Endothelial cell of umbilical vein (primary cell): ENCODE results near the gene PRMT9. TPM values are rescaled to one million over a fixed set of nuclear protein-coding genes. Genes with fewer than 3 reads are reported as not detected.

Source experiments
- BruUV-seq: library from RNA; stranded (reverse); fragments of 400-500 nt; replicated peaks from 2 replicates; lab custom pipeline; 2021; lab: Mats Ljungman, UMichigan
- CTCF ChIA-PET: fragments of 300-600, 350-600 bp; sonication (Branson Sonifier 250); formaldehyde crosslinking; loops from one replicate; lab custom pipeline; 2021; ENCODE audit warnings: antibody characterized with exemption, inconsistent platforms; lab: Charles Lee
- POLR2A ChIA-PET: fragments of 300-600, 350-600 bp; sonication (Branson Sonifier 250); formaldehyde crosslinking; loops from one replicate; lab custom pipeline; 2021; ENCODE audit warnings: antibody characterized with exemption, inconsistent platforms; lab: Charles Lee
- DNase-seq: peaks from one replicate; pipeline ENCODE4 v3.0.0-alpha.2; 2011; ENCODE audit warnings: low read depth, low spot score
- FAIRE-seq: peaks from 2 replicates; lab custom pipeline; 2011; peaks lifted over from hg19 to GRCh38; lab: Jason Lieb, UNC
- H2AFZ ChIP-seq: 2 replicates; pipeline ENCODE4 v1.6.0; 2012; ENCODE audit warnings: low read depth, low read length, control low read depth, inconsistent platforms
- H3K27ac ChIP-seq: 2 replicates; pipeline ENCODE4 v1.5.1; 2011; ENCODE audit warnings: low read depth, mild to moderate bottlenecking, control low read depth, low read length, moderate library complexity; ENCODE audit not compliant: insufficient read depth
- H3K27me3 ChIP-seq, 2 experiments: 2 replicates each; pipeline versions ENCODE4 v1.6.0 to v1.6.1; 2011; ENCODE audit warnings: low read length in 2 of 2, mixed read lengths in 1 of 2; ENCODE audit not compliant: control insufficient read depth in 2 of 2, insufficient read depth in 2 of 2
- H3K36me3 ChIP-seq, 2 experiments: 2 replicates in 1 of 2; 3 replicates in 1 of 2; pipeline ENCODE4 v1.5.1; 2011; ENCODE audit warnings: low read length in 2 of 2, mild to moderate bottlenecking in 1 of 2, moderate library complexity in 1 of 2; ENCODE audit not compliant: control insufficient read depth in 2 of 2, insufficient read depth in 2 of 2; ENCODE audit errors: extremely low read depth in 1 of 2
- H3K4me1 ChIP-seq: 3 replicates; pipeline ENCODE4 v1.5.1; 2011; ENCODE audit warnings: mild to moderate bottlenecking, low read length; ENCODE audit not compliant: control insufficient read depth, insufficient read depth; ENCODE audit errors: extremely low read depth
- H3K4me2 ChIP-seq: 2 replicates; pipeline ENCODE4 v1.6.1; 2011; ENCODE audit warnings: low read length, control low read depth, mixed read lengths; ENCODE audit not compliant: insufficient read depth
- H3K4me3 ChIP-seq, 3 experiments: fragments of 200-600 bp in 1 of 3; sonication (generic), shearing (Covaris generic) in 1 of 3; replicated peaks in 1 of 3; 2 replicates each; pipeline ENCODE4 v1.5.1; 2011 to 2016; ENCODE audit warnings: control low read depth in 3 of 3, low read length in 3 of 3, mild to moderate bottlenecking in 2 of 3, inconsistent platforms in 1 of 3, low read depth in 1 of 3, moderate library complexity in 1 of 3; ENCODE audit not compliant: insufficient read depth in 1 of 3
- H3K79me2 ChIP-seq: 2 replicates; pipeline ENCODE4 v1.6.0; 2012; ENCODE audit warnings: low read length, inconsistent platforms; ENCODE audit not compliant: control insufficient read depth, insufficient read depth
- H3K9ac ChIP-seq: replicated peaks from 2 replicates; pipeline ENCODE3; 2011; ENCODE audit warnings: low read length, control low read depth; ENCODE audit not compliant: insufficient read depth; ENCODE audit errors: extremely low read depth
- H3K9me1 ChIP-seq: replicated peaks from 3 replicates; pipeline ENCODE4 v1.6.0; 2011; ENCODE audit warnings: mild to moderate bottlenecking, low read length; ENCODE audit not compliant: control insufficient read depth, insufficient read depth; ENCODE audit errors: extremely low read depth
- H3K9me3 ChIP-seq: replicated peaks from 2 replicates; pipeline ENCODE4 v1.5.1; 2012; ENCODE audit warnings: low read length, inconsistent platforms; ENCODE audit not compliant: control insufficient read depth, insufficient read depth
- H4K20me1 ChIP-seq: replicated peaks from 2 replicates; pipeline ENCODE3; 2011; ENCODE audit warnings: mild to moderate bottlenecking, low read length; ENCODE audit not compliant: control insufficient read depth, insufficient read depth; ENCODE audit errors: extremely low read depth
- CTCF ChIP-seq, 2 donors: IDR thresholded peaks; 1 replicate in 1 of 2; 2 replicates in 1 of 2; pipeline ENCODE4 v1.5.1; 2011; ENCODE audit warnings: low read length in 2 of 2, mild to moderate bottlenecking in 2 of 2, moderate library complexity in 2 of 2, control low read depth in 1 of 2, inconsistent platforms in 1 of 2, low read depth in 1 of 2; ENCODE audit not compliant: insufficient read depth in 1 of 2; ENCODE audit errors: extremely low read depth in 1 of 2
- EZH2 ChIP-seq: IDR thresholded peaks from 2 replicates; pipeline ENCODE4 v1.6.1; 2012; ENCODE audit warnings: borderline replicate concordance, low read depth, mild to moderate bottlenecking, moderate library complexity, low read length, inconsistent platforms; ENCODE audit not compliant: severe bottlenecking
- FOS ChIP-seq: IDR thresholded peaks from 2 replicates; pipeline ENCODE4 v1.6.1; 2011; ENCODE audit warnings: mild to moderate bottlenecking, low read length, moderate library complexity, borderline replicate concordance; ENCODE audit not compliant: insufficient read depth
- GATA2 ChIP-seq: IDR thresholded peaks from 2 replicates; pipeline ENCODE4 v1.7.0; 2011; ENCODE audit warnings: low read depth, mild to moderate bottlenecking, moderate library complexity, mixed read lengths, low read length; ENCODE audit not compliant: insufficient read length, insufficient read depth
- JUN ChIP-seq: IDR thresholded peaks from 2 replicates; pipeline ENCODE4 v1.6.1; 2011; ENCODE audit warnings: borderline replicate concordance, low read depth; ENCODE audit not compliant: insufficient read length, insufficient read depth
- MAX ChIP-seq: IDR thresholded peaks from 2 replicates; pipeline ENCODE4 v1.6.1; 2011; ENCODE audit not compliant: insufficient read depth, insufficient read length
- MYC ChIP-seq: IDR thresholded peaks from one replicate; pipeline ENCODE4 v1.6.1; 2011; ENCODE audit warnings: mild to moderate bottlenecking, low read depth, low read length
- POLR2A ChIP-seq: IDR thresholded peaks from 2 replicates; pipeline ENCODE4 v1.6.1; 2012; ENCODE audit warnings: low read depth, mild to moderate bottlenecking, control low read depth, low read length
- POLR2AphosphoS5 ChIP-seq: IDR thresholded peaks from 2 replicates; pipeline ENCODE4 v1.6.1; 2012; ENCODE audit warnings: low read depth, mild to moderate bottlenecking, control low read depth, low read length, moderate library complexity; ENCODE audit not compliant: insufficient read depth
- dilution Hi-C: fragments of 300-500 bp; cut with MboI; formaldehyde crosslinking; loops from one replicate; pipeline ENCODE4 v1.15.0; 2019; ENCODE audit warnings: low sequenced_read_pairs; ENCODE audit not compliant: extremely low pct_ligation_motif_present
- intact Hi-C: fragments of 100-400 bp; cut with micrococcal nuclease; formaldehyde crosslinking; loops from one replicate; pipeline ENCODE4 v1.10.0; 2022
- polyA plus RNA-seq, 4 experiments: library from polyadenylated mRNA; depleted of rRNA in 3 of 4; stranded (reverse) in 3 of 4; unstranded in 1 of 4; fragments of >200 nt; gene quantifications; 2 replicates each; pipeline versions ENCODE4 v1.2.1 to v1.2.3, GENCODE V29; 2011 to 2012; ENCODE audit warnings: missing spikeins in 1 of 4
- total RNA-seq: library from RNA; stranded (reverse); gene quantifications from 2 replicates; pipeline ENCODE4 v1.2.3, GENCODE V29; 2021

Gene PRMT9
- total and polyA plus RNA-seq, 2 donors (not counting 3 experiments of a cell fraction or from before 2014, with no cell fraction given) = 3.2 to 9.0 TPM

GRCh38 chr4:147682755-147683154 is 1.2 kb downstream of the PRMT9 start:
- intact Hi-C loops (loop anchor here (2.0 kb wide), 1 partner anchor 50 kb away; the partner anchor contains the start of gene ARHGAP10), dilution Hi-C loops (no loop called here)
- Histone ChIP-seq H3K27me3 (no peaks in the 10 kb centered on the region), H3K9ac (peak overlapping the region; percentile 78), H3K4me3 (peak overlapping the region; percentile 47 to 85 (median 80)), H4K20me1 (peaks cover 2% of the 10 kb centered on the region), H2AFZ (no peak overlapping the region), H3K36me3 (no peaks in the 10 kb centered on the region), H3K27ac (no peak overlapping the region), H3K9me3 (no peaks in the 10 kb centered on the region), H3K79me2 (peaks cover 11% of the 10 kb centered on the region), H3K4me2 (peak overlapping the region; percentile 100), H3K9me1 (no peaks in the 10 kb centered on the region), H3K4me1 (peaks cover 15% of the 10 kb centered on the region)
- BruUV-seq = no TSS peak
- ChIA-PET POLR2A (no interaction called here), CTCF (interaction anchor here (0.9 to 4.0 kb wide), 3 partner anchors 103 to 183 kb away, joined by 3 to 57 read pairs (median 8); no protein-coding TSS in a partner anchor)
- no peak for TF ChIP-seq EZH2
- FAIRE-seq (no peak), DNase-seq (peak; percentile 16)

- Histone ChIP-seq H4K20me1 (peaks cover 2% of the 10 kb centered on the region), H3K4me2 (no peak overlapping the region), H3K4me3 (no peak overlapping the region), H3K27me3 (no peaks in the 10 kb centered on the region), H3K79me2 (peaks cover 11% of the 10 kb centered on the region), H3K9ac (no peak overlapping the region), H3K9me3 (no peaks in the 10 kb centered on the region), H3K9me1 (no peaks in the 10 kb centered on the region), H3K27ac (no peak overlapping the region), H2AFZ (no peak overlapping the region), H3K4me1 (peaks cover 8% of the 10 kb centered on the region), H3K36me3 (no peaks in the 10 kb centered on the region)
- ChIA-PET CTCF (interaction anchor here (3.4 kb wide), 1 partner anchor 188 kb away, joined by 13 read pairs; no protein-coding TSS in a partner anchor), POLR2A (no interaction called here)
- DNase-seq (no peak), FAIRE-seq (no peak)
- TF ChIP-seq MAX = no peak
- no peak for TF ChIP-seq POLR2AphosphoS5
- no peak for TF ChIP-seq MYC
- no peak for TF ChIP-seq FOS
- TF ChIP-seq CTCF (IDR thresholded peaks at IDR 0.05; ENCODE audit: extremely low read depth in 1 of 2, insufficient read depth in 1 of 2, low read depth in 1 of 2, low read length in 2 of 2) = no peak
- TF ChIP-seq JUN = no peak
- no peak for TF ChIP-seq EZH2
- no peak for TF ChIP-seq GATA2
- TF ChIP-seq POLR2A = no peak
- BruUV-seq = no TSS peak
- intact Hi-C loops (no loop called here), dilution Hi-C loops (no loop called here)
Observed at GRCh38 chr4:147678796-147679549, 5.0 kb downstream of the PRMT9 start.
